Body of pancreas (tissue), 4 donors: ENCODE measurements around the gene ELOVL6. TPM values are rescaled to one million over a fixed set of nuclear protein-coding genes. Genes with fewer than 3 reads are reported as not detected.

Experiments used
- ATAC-seq: fragments of 150-250 bp; one replicate; pipeline ENCODE4 v1.9.1; 2016
- DNase-seq, 4 donors: peaks; one replicate each; pipeline ENCODE4 v3.0.0-alpha.2; 2019
- H3K27ac ChIP-seq, 4 donors: fragments of 200-600 bp; sonication (generic); 1 replicate in 3 of 4; 2 replicates in 1 of 4; pipeline versions ENCODE4 v1.5.1 to v1.6.1; 2016 to 2019; ENCODE audit warnings: mild to moderate bottlenecking in 1 of 4, mixed read lengths in 1 of 4, moderate library complexity in 1 of 4
- H3K27me3 ChIP-seq, 2 donors: fragments of 200-600 bp; sonication (generic); one replicate each; pipeline ENCODE4 v1.6.0; 2016; ENCODE audit warnings: mild to moderate bottlenecking in 1 of 2
- H3K36me3 ChIP-seq, 2 donors: fragments of 200-600 bp; sonication (generic); replicated peaks in 1 of 2; 2 replicates each; pipeline ENCODE4 v1.5.1; 2016; ENCODE audit warnings: low read depth in 2 of 2; ENCODE audit not compliant: insufficient read depth in 1 of 2
- H3K4me1 ChIP-seq: fragments of 200-600 bp; sonication (generic); one replicate; pipeline ENCODE4 v1.6.0; 2016
- H3K4me3 ChIP-seq, 2 donors: fragments of 200-600 bp; sonication (generic); 1 replicate in 1 of 2; 2 replicates in 1 of 2; pipeline ENCODE4 v1.5.1; 2016 to 2019
- H3K9me3 ChIP-seq, 3 donors: fragments of 200-600 bp; sonication (generic); 1 replicate in 2 of 3; 2 replicates in 1 of 3; pipeline ENCODE4 v1.5.1; 2016
- CTCF ChIP-seq, 7 experiments: fragments of 450-650 bp in 4 of 7; fragments of 200-600 bp in 3 of 7; sonication (generic) in 3 of 7; IDR thresholded peaks; one replicate each; pipeline ENCODE4 v1.5.1; 2016 to 2019; ENCODE audit warnings: antibody characterized with exemption in 7 of 7
- POLR2A ChIP-seq, 3 donors: fragments of 450-650 bp; IDR thresholded peaks; one replicate each; pipeline ENCODE4 v1.6.1; 2016; ENCODE audit warnings: antibody characterized with exemption in 3 of 3, mild to moderate bottlenecking in 2 of 3
- WGBS, 2 donors: methylation state at CpG; one replicate each; pipeline ENCODE4 v1.1.5; 2017; 5-methylcytosine and 5-hydroxymethylcytosine counted together
- intact Hi-C: fragments of 100-400 bp; cut with DNase I; formaldehyde crosslinking; loops from one replicate; pipeline ENCODE4 v1.15.1; 2023
- total RNA-seq, 2 donors: library from RNA; depleted of rRNA; stranded (reverse); fragments of >200 nt; gene quantifications; one replicate each; pipeline ENCODE4 v1.1.0, GENCODE V29; 2016

The ELOVL6 gene
- total RNA-seq, 2 donors from 2014 or later = 0.78 to 0.99 TPM

DNA sequence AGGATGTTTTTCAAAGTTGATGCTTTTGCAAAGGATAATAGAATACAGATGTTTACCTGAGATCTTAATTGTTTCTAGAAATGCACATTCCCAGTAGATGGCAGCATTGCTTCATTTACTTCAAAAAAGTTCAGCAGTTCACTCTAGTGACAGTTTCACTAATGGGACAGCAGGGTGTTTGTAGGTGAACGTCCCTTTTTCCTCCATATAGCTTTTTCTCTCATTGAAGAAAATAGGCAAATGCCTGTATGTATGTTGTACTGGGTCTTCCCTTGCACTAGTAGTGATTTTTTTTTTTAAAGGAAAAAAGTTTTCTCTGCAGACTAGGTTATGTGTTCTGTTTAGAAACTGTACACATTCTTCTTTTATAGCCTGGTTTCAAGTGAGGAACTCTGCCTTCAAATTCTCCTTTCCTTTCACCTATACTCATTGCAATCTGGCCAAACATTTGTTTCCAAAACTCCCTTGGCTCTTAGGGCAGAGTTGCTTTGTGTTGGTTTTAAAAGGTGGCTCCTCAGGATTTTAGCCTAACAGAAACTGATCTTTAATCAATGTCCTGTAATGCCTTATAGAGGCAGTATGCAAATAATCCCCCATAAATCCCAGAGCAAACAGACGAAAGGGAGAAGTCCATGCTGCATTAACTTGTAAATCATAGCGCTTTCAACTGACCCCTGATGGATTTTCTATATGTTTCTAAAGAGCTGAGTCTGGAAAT lies 199.4 kb downstream of the ELOVL6 start:
- H3K27me3 ChIP-seq = no peaks in the 10 kb centered on the region
- peak; percentile 62 for ATAC-seq
- H3K36me3 ChIP-seq = no peaks in the 10 kb centered on the region
- intact Hi-C loops = loop anchor here (5.0 kb wide), 1 partner anchor 513 kb away; no protein-coding TSS in a partner anchor
- peak; percentile 22 to 70 (median 59) for TF ChIP-seq CTCF (IDR thresholded peaks at IDR 0.05)
- TF ChIP-seq POLR2A (IDR thresholded peaks at IDR 0.05) = no peak
- no peak overlapping the region for H3K27ac ChIP-seq
- no peak overlapping the region for H3K4me3 ChIP-seq
- 39 to 41% methylated on average over 3 of the region's 3 CpGs for WGBS, 2 donors
- no peaks in the 10 kb centered on the region for H3K9me3 ChIP-seq
- DNase-seq = peak in 1 of 4 donors; percentile 28
- no peaks in the 10 kb centered on the region for H3K4me1 ChIP-seq

- 60 to 79% methylated on average over 3 of the region's 3 CpGs for WGBS, 2 donors
- intact Hi-C loops = loop anchor here (5.0 kb wide), 1 partner anchor 516 kb away; no protein-coding TSS in a partner anchor
- TF ChIP-seq POLR2A (IDR thresholded peaks at IDR 0.05) (no peak), CTCF (IDR thresholded peaks at IDR 0.05) (no peak)
- Histone ChIP-seq H3K27ac (no peak overlapping the region), H3K9me3 (no peaks in the 10 kb centered on the region), H3K36me3 (no peaks in the 10 kb centered on the region), H3K27me3 (no peaks in the 10 kb centered on the region), H3K4me3 (no peak overlapping the region), H3K4me1 (no peaks in the 10 kb centered on the region)
- DNase-seq = no peak
- no peak for ATAC-seq
Measured at GRCh38 chr4:109996526-109996925, 201.9 kb downstream of the ELOVL6 start.
